Testis (tissue), 3 donors: ENCODE data around the gene SLC25A41. TPM values are rescaled to one million over a fixed set of nuclear protein-coding genes. Genes with fewer than 3 reads are reported as not detected.

Experiments used
- DNase-seq: peaks from one replicate; pipeline ENCODE4 v3.0.0-alpha.2; 2019
- H3K27ac ChIP-seq, 2 donors: fragments of 200-600 bp; sonication (generic); one replicate each; pipeline ENCODE4 v1.5.1; 2019
- H3K27me3 ChIP-seq: fragments of 200-600 bp; sonication (generic); one replicate; pipeline ENCODE4 v1.5.1; 2019
- H3K36me3 ChIP-seq: fragments of 200-600 bp; sonication (generic); one replicate; pipeline ENCODE4 v1.5.1; 2017; ENCODE audit warnings: low read depth; ENCODE audit errors: missing control alignments
- H3K4me1 ChIP-seq: fragments of 200-600 bp; sonication (generic); one replicate; pipeline ENCODE4 v1.5.1; 2019
- H3K4me3 ChIP-seq, 2 donors: fragments of 200-600 bp; sonication (generic); one replicate each; pipeline ENCODE4 v1.5.1; 2017 to 2019
- H3K9me3 ChIP-seq: fragments of 200-600 bp; sonication (generic); one replicate; pipeline ENCODE4 v1.5.1; 2017
- POLR2A ChIP-seq: fragments of 450-650 bp; IDR thresholded peaks from one replicate; pipeline ENCODE4 v1.6.1; 2017; ENCODE audit warnings: antibody characterized with exemption, mild to moderate bottlenecking, moderate library complexity
- WGBS, 2 donors: methylation state at CpG; one replicate each; pipeline ENCODE4 v1.1.5; 2018; 5-methylcytosine and 5-hydroxymethylcytosine counted together
- intact Hi-C: fragments of 100-400 bp; cut with DNase I; formaldehyde crosslinking; loops from one replicate; pipeline ENCODE4 v1.15.1; 2023; ENCODE audit warnings: low total_unique reads
- polyA plus RNA-seq: library from polyadenylated mRNA; stranded (reverse); fragments of 350-450 nt; fragmentation: Illumina TruSeq; extraction: RNeasy Lipid Tissue Mini Kit (QIAGEN cat#74804); gene quantifications from one replicate; pipeline ENCODE4 v1.2.3, GENCODE V29; 2014; ENCODE audit warnings: low read depth, low replicate concordance; ENCODE audit not compliant: insufficient read depth
- total RNA-seq, 2 donors: library from RNA; depleted of rRNA; stranded (reverse); fragments of >200 nt; gene quantifications; one replicate each; pipeline ENCODE4 v1.2.3, GENCODE V29; 2016
- TF ChIP-seq, protein P1 (sequence below), 3 experiments: fragments of 450-650 bp in 2 of 3; fragments of 200-600 bp in 1 of 3; sonication (generic) in 1 of 3; IDR thresholded peaks; one replicate each; pipeline ENCODE4 v1.5.1; 2016 to 2019; ENCODE audit warnings: antibody characterized with exemption in 3 of 3, mild to moderate bottlenecking in 2 of 3, moderate library complexity in 1 of 3

The SLC25A41 gene
- total and polyA plus RNA-seq, 3 donors from 2014 or later: 3.2 to 7.6 (median 3.9) TPM

DNA sequence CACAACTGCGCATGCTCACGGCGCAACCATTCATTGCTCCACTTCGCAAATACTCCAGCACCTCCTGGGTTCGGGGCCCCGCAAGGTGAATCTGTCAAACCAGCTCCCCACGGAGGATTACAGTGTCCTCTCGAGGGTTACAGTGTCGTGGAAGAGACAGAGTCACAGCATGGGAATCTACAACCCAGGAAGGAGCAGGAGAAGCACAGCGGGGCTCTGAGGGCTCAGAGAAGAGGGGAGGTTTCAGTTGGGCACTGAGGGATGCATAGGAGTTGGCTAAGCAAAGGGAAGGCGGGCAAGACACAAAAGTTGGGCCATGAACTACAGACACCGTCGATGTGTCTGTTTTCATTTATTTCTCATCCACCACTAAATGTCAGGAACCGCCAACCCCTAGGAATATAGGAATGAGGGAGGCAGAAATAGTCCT lies 39.6 kb downstream of the SLC25A41 start:
- Histone ChIP-seq H3K4me1 (peaks cover 7% of the 10 kb centered on the region), H3K27ac (peak overlapping the region; percentile 95), H3K9me3 (no peaks in the 10 kb centered on the region), H3K4me3 (peak overlapping the region; percentile 75 to 97), H3K27me3 (no peaks in the 10 kb centered on the region), H3K36me3 (no peaks in the 10 kb centered on the region)
- DNase-seq: no peak
- no peak for TF ChIP-seq POLR2A
- TF ChIP-seq, protein P1, sequence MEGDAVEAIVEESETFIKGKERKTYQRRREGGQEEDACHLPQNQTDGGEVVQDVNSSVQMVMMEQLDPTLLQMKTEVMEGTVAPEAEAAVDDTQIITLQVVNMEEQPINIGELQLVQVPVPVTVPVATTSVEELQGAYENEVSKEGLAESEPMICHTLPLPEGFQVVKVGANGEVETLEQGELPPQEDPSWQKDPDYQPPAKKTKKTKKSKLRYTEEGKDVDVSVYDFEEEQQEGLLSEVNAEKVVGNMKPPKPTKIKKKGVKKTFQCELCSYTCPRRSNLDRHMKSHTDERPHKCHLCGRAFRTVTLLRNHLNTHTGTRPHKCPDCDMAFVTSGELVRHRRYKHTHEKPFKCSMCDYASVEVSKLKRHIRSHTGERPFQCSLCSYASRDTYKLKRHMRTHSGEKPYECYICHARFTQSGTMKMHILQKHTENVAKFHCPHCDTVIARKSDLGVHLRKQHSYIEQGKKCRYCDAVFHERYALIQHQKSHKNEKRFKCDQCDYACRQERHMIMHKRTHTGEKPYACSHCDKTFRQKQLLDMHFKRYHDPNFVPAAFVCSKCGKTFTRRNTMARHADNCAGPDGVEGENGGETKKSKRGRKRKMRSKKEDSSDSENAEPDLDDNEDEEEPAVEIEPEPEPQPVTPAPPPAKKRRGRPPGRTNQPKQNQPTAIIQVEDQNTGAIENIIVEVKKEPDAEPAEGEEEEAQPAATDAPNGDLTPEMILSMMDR (IDR thresholded peaks at IDR 0.05): no peak
- 15 to 21% methylated on average over 14 of the region's 14 CpGs for WGBS, 2 donors
- intact Hi-C loops: loop anchor here (5.0 kb wide), 1 partner anchor 33 kb away; no protein-coding TSS in a partner anchor

DNA sequence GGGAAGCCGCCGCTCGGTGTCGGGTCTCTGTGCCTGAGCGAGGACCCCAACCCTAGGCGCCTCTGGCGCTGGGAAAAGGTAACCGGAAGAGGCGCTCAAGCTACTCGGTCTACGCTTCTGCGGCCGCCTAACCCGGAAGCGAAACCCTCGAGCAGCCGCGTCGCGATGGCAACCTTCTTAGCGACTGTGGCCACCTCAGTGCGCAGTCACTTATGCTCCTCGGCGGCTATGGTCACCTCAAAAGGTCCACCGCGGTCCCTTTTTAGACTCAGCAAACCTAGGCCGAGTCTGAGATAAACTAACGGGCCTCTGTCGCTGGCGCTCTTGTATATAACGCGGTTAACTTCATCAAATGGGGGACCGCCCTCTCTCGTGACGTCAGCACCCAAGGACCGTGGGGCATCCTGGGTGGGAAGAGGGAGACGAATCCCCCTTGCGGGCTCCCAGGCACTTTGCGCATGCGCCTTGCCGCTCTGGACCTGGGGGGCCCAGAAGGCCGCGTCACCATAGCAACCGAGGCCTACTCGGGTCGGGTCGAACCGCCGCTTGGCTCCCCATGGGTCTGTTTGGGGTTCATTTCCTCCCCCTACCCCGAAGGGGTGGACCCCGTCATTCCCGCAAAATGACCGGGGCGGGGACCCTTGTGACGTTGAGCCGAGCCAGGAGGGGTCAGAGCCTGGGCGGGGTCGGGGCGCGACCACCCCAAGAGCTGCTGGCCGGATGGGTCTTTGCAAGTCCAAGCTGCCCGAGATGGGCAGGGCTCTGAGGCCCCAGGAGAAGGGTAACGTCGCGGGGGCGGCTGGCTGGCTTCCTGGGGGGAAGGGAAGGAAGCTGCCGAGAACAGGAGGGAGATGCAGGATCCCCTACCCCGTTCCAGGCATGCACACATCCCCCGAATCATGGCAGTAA lies 40.2 kb downstream of the SLC25A41 start, which contains the start of gene GTF2F1:
Gene GTF2F1 (minus strand): TSS at position 91 of the 909 bp plus-strand sequence. CDS start 169 bp downstream, outside the sequence.
- no peak for TF ChIP-seq POLR2A
- TF ChIP-seq, protein P1 (IDR thresholded peaks at IDR 0.05): peak in 1 of 3 experiments; percentile 1
- intact Hi-C loops: loop anchor here (5.0 kb wide), 1 partner anchor 34 kb away; no protein-coding TSS in a partner anchor
- WGBS, 2 donors: 0 to 1% methylated on average over 3 to 69 of the region's 69 CpGs

DNA sequence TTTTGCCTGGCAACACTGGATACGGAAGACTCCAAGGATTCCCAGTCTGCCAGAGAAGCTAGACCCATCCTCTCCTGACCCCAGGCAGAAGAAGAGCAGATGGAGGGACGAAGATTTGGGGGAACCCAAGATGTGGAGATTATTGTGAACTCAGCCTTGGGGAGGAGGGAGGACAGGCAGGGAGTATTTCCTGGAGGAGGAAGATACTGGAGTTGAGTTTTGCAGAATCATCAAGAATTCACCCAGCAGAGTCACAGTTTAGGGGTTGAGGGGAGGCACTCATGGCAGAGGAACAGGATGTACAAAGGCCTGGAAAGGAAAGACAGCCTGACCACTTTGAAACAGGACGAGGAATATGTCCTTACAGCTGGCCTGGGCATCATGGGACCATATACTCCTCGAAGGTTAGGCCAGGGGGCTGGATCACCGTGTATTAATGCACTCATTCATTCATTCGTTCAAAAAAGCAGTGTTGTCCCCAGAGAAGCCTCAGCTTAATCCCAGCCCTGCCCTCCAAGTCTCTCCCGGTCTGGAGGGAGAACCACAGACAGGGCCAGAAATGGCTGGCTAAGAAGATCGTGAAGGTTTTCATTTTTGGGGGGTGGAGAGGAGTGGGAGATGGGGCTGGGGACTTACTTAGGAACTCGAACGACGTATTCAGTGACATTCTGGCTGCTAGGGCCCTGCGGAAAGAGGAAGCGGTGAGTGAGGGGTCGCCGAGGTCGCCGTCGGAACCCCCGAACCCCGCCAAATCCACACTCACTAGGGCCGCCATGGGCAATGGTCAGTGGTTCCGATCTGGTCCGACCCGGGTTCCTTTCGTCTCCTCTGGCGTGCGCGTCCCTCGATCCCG lies 41.1 kb downstream of the SLC25A41 start:
- 7% methylated on average over 20 to 26 of the region's 30 CpGs for WGBS, 2 donors
- H3K4me3 ChIP-seq: peak overlapping the region; percentile 75 to 97
- no peaks in the 10 kb centered on the region for H3K27me3 ChIP-seq
- TF ChIP-seq POLR2A: no peak
- TF ChIP-seq, protein P1 (IDR thresholded peaks at IDR 0.05): no peak
- no peaks in the 10 kb centered on the region for H3K9me3 ChIP-seq
- H3K4me1 ChIP-seq: peaks cover 7% of the 10 kb centered on the region
- peak overlapping the region; percentile 95 for H3K27ac ChIP-seq
- no peak for DNase-seq
- intact Hi-C loops: loop anchor here (5.0 kb wide), 1 partner anchor 35 kb away; no protein-coding TSS in a partner anchor
- H3K36me3 ChIP-seq: no peaks in the 10 kb centered on the region

More for the DNA sequence above, 40.2 kb downstream of the SLC25A41 start, which contains the start of gene GTF2F1:
- Histone ChIP-seq H3K27me3 (no peaks in the 10 kb centered on the region), H3K4me1 (peaks cover 7% of the 10 kb centered on the region), H3K27ac (peak within 1 kb of the TSS; percentile 95), H3K4me3 (peak within 1 kb of the TSS; percentile 75 to 97), H3K9me3 (no peaks in the 10 kb centered on the region), H3K36me3 (no peaks in the 10 kb centered on the region)
- peak; percentile 97 for DNase-seq

DNA sequence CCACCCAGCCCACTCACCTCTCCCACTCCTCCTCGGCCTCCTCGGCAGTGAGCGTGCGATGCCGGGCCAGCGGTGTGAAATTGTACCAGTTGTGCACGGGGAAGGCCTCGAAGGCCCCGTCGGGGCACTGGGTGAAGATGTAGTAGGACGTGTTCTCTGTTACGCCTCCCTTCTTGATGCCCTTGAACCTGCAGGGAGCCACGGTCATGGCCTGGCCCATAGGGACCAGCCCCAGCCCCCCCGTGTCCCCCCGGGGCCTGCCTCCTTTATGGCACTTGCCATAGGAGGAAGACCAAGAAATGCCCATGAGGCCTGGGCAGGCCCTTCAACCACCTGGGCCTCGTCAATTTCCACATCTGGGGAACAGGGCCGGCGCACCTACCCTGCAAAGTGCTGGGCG lies 46.2 kb downstream of the SLC25A41 start:
- intact Hi-C loops: no loop called here
- H3K9me3 ChIP-seq: no peaks in the 10 kb centered on the region
- H3K4me3 ChIP-seq: no peak overlapping the region
- TF ChIP-seq, protein P1 (IDR thresholded peaks at IDR 0.05): no peak
- TF ChIP-seq POLR2A: no peak
- H3K27ac ChIP-seq: no peak overlapping the region
- H3K27me3 ChIP-seq: no peaks in the 10 kb centered on the region
- H3K36me3 ChIP-seq: no peaks in the 10 kb centered on the region
- no peak for DNase-seq
- no peaks in the 10 kb centered on the region for H3K4me1 ChIP-seq
- WGBS, 2 donors: 94 to 96% methylated on average over 12 to 19 of the region's 19 CpGs
